Stomach (tissue), 9 donors: Measurements from ENCODE around the gene KLF9. TPM values are rescaled to one million over a fixed set of nuclear protein-coding genes. Genes with fewer than 3 reads are reported as not detected.

Experiments
- DNase-seq, 2 donors: peaks; one replicate each; pipeline versions ENCODE4 v3.0.0 to v3.0.0-alpha.2; 2013 to 2019
- H3K27ac ChIP-seq, 5 donors: fragments of 200-600 bp in 4 of 5; sonication (generic) in 4 of 5; one replicate each; pipeline ENCODE4 v1.5.1; 2013 to 2019; ENCODE audit warnings: mild to moderate bottlenecking in 1 of 5, moderate library complexity in 1 of 5
- H3K27me3 ChIP-seq, 3 donors: fragments of 200-600 bp; sonication (generic); one replicate each; pipeline ENCODE4 v1.5.1; 2017 to 2019; ENCODE audit warnings: mixed run types in 1 of 3
- H3K36me3 ChIP-seq, 4 donors: fragments of 200-600 bp; sonication (generic); 1 replicate in 3 of 4; 2 replicates in 1 of 4; pipeline ENCODE4 v1.5.1; 2016 to 2019
- H3K4me1 ChIP-seq, 4 donors: fragments of 200-600 bp; sonication (generic); one replicate each; pipeline ENCODE4 v1.5.1; 2016 to 2019
- H3K4me3 ChIP-seq, 4 donors: fragments of 200-600 bp; sonication (generic) in 3 of 4; one replicate each; pipeline ENCODE4 v1.5.1; 2016 to 2019; ENCODE audit warnings: mild to moderate bottlenecking in 1 of 4
- H3K9me3 ChIP-seq, 4 donors: fragments of 200-600 bp; sonication (generic); one replicate each; pipeline ENCODE4 v1.5.1; 2016 to 2019
- CTCF ChIP-seq, 7 experiments: fragments of 450-650 bp in 4 of 7; fragments of 200-600 bp in 3 of 7; sonication (generic) in 3 of 7; IDR thresholded peaks; one replicate each; pipeline ENCODE4 v1.5.1; 2016 to 2019; ENCODE audit warnings: antibody characterized with exemption in 7 of 7, control low read depth in 2 of 7, mild to moderate bottlenecking in 1 of 7
- EP300 ChIP-seq: sonication (generic); formaldehyde crosslinking; IDR thresholded peaks from one replicate; pipeline ENCODE4 v1.6.1; 2017; ENCODE audit warnings: antibody characterized with exemption
- POLR2A ChIP-seq, 4 donors: fragments of 450-650 bp; IDR thresholded peaks; one replicate each; pipeline ENCODE4 v1.6.1; 2016; ENCODE audit warnings: antibody characterized with exemption in 4 of 4, control low read depth in 2 of 4, mild to moderate bottlenecking in 1 of 4, moderate library complexity in 1 of 4
- POLR2AphosphoS5 ChIP-seq, 3 donors: sonication (generic); formaldehyde crosslinking; IDR thresholded peaks; one replicate each; pipeline ENCODE4 v1.6.1; 2016; ENCODE audit warnings: antibody characterized with exemption in 3 of 3
- WGBS, 5 donors: extraction: QIAGEN DNeasy Blood & Tissue Kit in 3 of 5; methylation state at CpG; one replicate each; pipeline versions ENCODE4 v1.1.5 to v1.1.7; 2013 to 2018; 5-methylcytosine and 5-hydroxymethylcytosine counted together
- intact Hi-C: fragments of 100-400 bp; cut with DNase I; formaldehyde crosslinking; loops from one replicate; pipeline ENCODE4 v1.15.1; 2023; ENCODE audit warnings: low total_unique reads
- polyA plus RNA-seq, 3 donors: library from polyadenylated mRNA; stranded (reverse); fragments of 200-250 nt; gene quantifications; one replicate each; pipeline ENCODE4 v1.2.3, GENCODE V29; 2013
- total RNA-seq, 5 donors: library from RNA; depleted of rRNA; stranded (reverse); fragments of >200 nt; gene quantifications; one replicate each; pipeline versions ENCODE4 v1.1.0 to v1.2.3, GENCODE V29; 2014 to 2016
- donor health status: healthy with polysubstance abuse.
- donor health status: Bipolar disorder and iron deficiency.
- donor health status: healthy.

KLF9 gene
- total and polyA plus RNA-seq, 8 donors: 27.9 to 174 (median 55.8) TPM

DNA sequence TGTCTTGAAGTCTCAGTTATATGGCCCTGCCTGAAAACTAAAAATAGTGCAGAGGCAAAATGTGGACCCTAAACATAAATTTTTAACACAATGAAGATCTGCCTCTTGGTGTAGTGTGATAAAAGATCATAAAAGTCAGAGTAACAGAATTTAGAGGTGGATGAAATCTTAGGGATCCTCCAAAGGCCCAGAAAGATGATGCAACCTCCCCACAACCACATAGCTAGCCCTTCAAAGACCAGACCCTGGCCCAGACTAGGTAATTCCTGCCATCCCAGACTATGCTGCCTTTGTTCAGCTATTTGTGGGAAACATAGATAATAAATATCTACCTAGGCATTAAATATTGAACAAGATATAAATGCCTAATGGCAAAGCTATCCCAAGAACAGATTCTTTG is 15.3 kb downstream of the KLF9 start:
- no peak for TF ChIP-seq POLR2A (IDR thresholded peaks at IDR 0.05)
- no peak for TF ChIP-seq POLR2AphosphoS5 (IDR thresholded peaks at IDR 0.05)
- no peak for TF ChIP-seq CTCF (IDR thresholded peaks at IDR 0.05)
- TF ChIP-seq EP300: no peak
- Histone ChIP-seq H3K36me3 (no peaks in the 10 kb centered on the region), H3K27ac (peak overlapping the region in 4 of 5 donors; percentile 19 to 73 (median 40)), H3K9me3 (no peaks in the 10 kb centered on the region), H3K27me3 (no peaks in the 10 kb centered on the region), H3K4me1 (peaks cover 82 to 98% (median 93%) of the 10 kb centered on the region in 4 donors), H3K4me3 (no peak overlapping the region)
- DNase-seq: no peak
- intact Hi-C loops: no loop called here

- no peaks in the 10 kb centered on the region for H3K9me3 ChIP-seq
- peak in 1 of 2 donors; percentile 36 for DNase-seq
- H3K4me1 ChIP-seq: peaks cover 80 to 98% (median 93%) of the 10 kb centered on the region in 4 donors
- intact Hi-C loops: no loop called here
- H3K27me3 ChIP-seq: no peaks in the 10 kb centered on the region
- H3K27ac ChIP-seq: peak overlapping the region in 4 of 5 donors; percentile 32 to 73 (median 52)
- TF ChIP-seq POLR2AphosphoS5 (IDR thresholded peaks at IDR 0.05) (peak in 2 of 3 donors; percentile 8 to 58), EP300 (no peak)
- no peaks in the 10 kb centered on the region for H3K36me3 ChIP-seq
- peak overlapping the region in 1 of 4 donors; percentile 18 for H3K4me3 ChIP-seq
- WGBS, 5 donors: 9 to 25% (median 22%) methylated on average over 4 of the region's 4 CpGs
Observed at GRCh38 chr9:70398145-70398556, 16.3 kb downstream of the KLF9 start.

DNA sequence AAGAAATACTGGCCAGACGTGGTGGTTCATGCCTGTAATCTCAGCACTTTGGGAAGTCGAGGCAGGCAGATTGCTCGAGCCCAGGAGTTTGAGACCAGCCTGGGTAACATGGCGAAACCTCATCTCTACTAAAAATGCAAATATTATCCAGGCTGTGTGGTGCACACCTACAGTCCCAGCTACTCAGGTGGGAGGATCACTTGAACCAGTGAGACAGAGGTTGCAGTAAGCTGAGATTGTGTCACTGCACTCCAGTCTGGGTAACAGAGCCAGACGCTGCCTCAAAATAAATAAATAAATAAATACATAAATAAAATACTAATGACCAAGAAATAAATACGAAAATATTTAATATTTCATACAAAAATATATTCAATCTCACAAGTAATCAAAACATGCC is 18.8 kb downstream of the KLF9 start:
- Histone ChIP-seq H3K27ac (peak overlapping the region in 1 of 5 donors; percentile 25), H3K4me3 (no peak overlapping the region), H3K9me3 (no peaks in the 10 kb centered on the region), H3K27me3 (no peaks in the 10 kb centered on the region), H3K36me3 (no peaks in the 10 kb centered on the region), H3K4me1 (peaks cover 82 to 98% (median 95%) of the 10 kb centered on the region in 4 donors)
- TF ChIP-seq EP300 (no peak), CTCF (IDR thresholded peaks at IDR 0.05) (no peak), POLR2AphosphoS5 (IDR thresholded peaks at IDR 0.05) (no peak), POLR2A (IDR thresholded peaks at IDR 0.05) (no peak)
- 77 to 84% (median 79%) methylated on average over 6 of the region's 6 CpGs for WGBS, 5 donors
- intact Hi-C loops: no loop called here
- DNase-seq: no peak

DNA sequence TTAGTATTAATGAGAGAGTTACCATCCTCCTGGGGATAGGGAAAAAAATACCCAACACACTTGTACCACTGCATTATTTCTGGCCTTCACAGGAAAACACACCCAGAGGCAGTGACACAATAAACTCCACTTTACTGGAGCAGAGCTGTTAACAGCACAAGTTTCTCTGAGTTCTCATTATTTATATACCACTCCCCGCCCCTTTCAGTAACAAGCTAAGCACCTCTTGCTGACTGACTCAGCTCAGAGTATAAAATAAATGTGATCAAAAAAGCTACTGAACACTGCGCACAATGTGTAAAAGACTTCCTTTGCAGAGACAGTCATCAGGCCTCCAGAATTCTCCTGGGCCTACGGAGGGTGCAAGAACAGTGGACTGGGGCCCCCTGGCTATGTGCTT is 21.6 kb downstream of the KLF9 start:
- peak overlapping the region in 4 of 5 donors; percentile 38 to 64 (median 45) for H3K27ac ChIP-seq
- peak overlapping the region in 2 of 4 donors; percentile 14 to 18 for H3K4me3 ChIP-seq
- H3K36me3 ChIP-seq: peaks cover 0 to 5% (median under 1%) of the 10 kb centered on the region in 4 donors
- intact Hi-C loops: no loop called here
- 60 to 80% (median 67%) methylated on average over 3 of the region's 3 CpGs for WGBS, 5 donors
- TF ChIP-seq CTCF (IDR thresholded peaks at IDR 0.05) (no peak), POLR2AphosphoS5 (IDR thresholded peaks at IDR 0.05) (no peak), POLR2A (IDR thresholded peaks at IDR 0.05) (no peak), EP300 (no peak)
- H3K27me3 ChIP-seq: no peaks in the 10 kb centered on the region
- H3K4me1 ChIP-seq: peaks cover 70 to 98% (median 92%) of the 10 kb centered on the region in 4 donors
- H3K9me3 ChIP-seq: no peaks in the 10 kb centered on the region
- DNase-seq: no peak

GRCh38 chr9:70392189-70392588 is 22.3 kb downstream of the KLF9 start:
- H3K9me3 ChIP-seq: no peaks in the 10 kb centered on the region
- 64 to 78% (median 67%) methylated on average over 2 of the region's 2 CpGs for WGBS, 5 donors
- no peak overlapping the region for H3K4me3 ChIP-seq
- peak overlapping the region in 3 of 5 donors; percentile 8 to 64 (median 44) for H3K27ac ChIP-seq
- H3K27me3 ChIP-seq: no peaks in the 10 kb centered on the region
- peaks cover 0 to 11% (median 7%) of the 10 kb centered on the region in 4 donors for H3K36me3 ChIP-seq
- TF ChIP-seq POLR2A (IDR thresholded peaks at IDR 0.05): no peak
- TF ChIP-seq CTCF (IDR thresholded peaks at IDR 0.05): peak in 1 of 7 experiments; percentile 9
- no peak for TF ChIP-seq EP300
- peaks cover 64 to 98% (median 88%) of the 10 kb centered on the region in 4 donors for H3K4me1 ChIP-seq
- intact Hi-C loops: no loop called here
- no peak for DNase-seq
